C1 segment of cervical spinal cord (tissue), 14 donors: ENCODE data around the gene IZUMO1R.
"Not testable (repeated sequence)": the region's sequence is repeated elsewhere in the genome, so short reads cannot be mapped to it uniquely, and the experiment has no call there.

Experiments
- DNase-seq, 14 donors: peaks; one replicate each; lab custom pipeline; 2025; lab: John Stamatoyannopoulos, UW

The IZUMO1R gene

GRCh38 chr11:94325681-94326080 lies 21.3 kb downstream of the IZUMO1R start:
- no peak for DNase-seq

DNA sequence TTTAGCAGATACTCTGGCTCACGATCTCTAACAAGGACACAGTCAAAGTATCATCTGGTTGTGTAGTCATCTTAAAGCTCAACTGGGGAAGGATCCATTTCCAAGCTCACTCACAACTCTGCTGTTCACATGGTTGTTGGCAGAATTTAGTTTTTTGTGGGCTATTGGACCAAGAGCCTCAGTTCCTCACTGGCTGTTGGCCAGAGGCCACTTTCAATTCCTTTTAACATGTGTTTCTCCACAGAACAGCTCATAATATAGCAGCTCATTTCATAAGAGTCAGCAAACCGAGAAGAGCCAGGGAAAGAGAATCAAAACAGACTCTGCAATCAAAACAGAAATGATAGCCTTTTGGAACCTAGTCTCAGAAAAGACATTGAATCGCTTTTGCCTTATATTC lies 22.6 kb downstream of the IZUMO1R start:
- DNase-seq = no peak

- no peak for DNase-seq
Observed at GRCh38 chr11:94328587-94329080, 24.3 kb downstream of the IZUMO1R start.

DNA sequence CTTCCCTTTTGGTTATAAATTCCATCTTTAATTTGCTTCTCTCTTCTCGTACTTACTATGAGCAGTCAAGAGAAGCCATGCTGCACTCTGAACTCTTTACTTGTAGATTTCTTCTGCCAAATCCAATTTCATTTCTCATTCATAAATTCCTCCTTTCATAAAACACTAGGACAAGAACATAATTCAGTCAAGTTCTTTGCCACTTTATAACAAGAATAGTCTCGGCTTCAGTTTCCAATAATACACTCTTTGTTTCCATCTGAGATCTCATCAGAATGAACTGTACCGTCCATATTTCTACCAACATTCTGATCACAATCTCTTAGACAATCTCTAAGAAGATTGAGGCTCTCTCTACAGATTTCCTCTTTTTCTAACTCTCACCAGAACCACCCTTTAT lies 25.1 kb downstream of the IZUMO1R start:
- DNase-seq = no peak

DNA sequence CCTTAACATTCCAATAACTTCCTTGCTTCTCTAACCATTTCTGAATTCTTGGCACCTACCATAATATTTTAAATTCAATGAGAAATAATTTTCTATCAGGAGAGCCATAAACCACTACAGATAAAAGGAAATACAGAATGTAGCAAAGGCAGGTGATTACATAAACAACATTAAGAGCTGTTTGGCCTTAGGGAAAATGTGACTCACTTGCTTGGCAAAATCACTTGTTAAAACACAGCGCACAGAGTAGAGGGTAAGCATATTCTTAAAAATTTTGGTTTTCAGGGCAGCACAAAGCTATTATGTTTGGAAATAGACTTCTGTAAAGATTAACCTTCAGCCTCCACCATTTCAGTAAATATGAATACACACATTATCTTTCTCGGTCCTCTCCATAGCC lies 26.4 kb downstream of the IZUMO1R start:
- DNase-seq = no peak

DNA sequence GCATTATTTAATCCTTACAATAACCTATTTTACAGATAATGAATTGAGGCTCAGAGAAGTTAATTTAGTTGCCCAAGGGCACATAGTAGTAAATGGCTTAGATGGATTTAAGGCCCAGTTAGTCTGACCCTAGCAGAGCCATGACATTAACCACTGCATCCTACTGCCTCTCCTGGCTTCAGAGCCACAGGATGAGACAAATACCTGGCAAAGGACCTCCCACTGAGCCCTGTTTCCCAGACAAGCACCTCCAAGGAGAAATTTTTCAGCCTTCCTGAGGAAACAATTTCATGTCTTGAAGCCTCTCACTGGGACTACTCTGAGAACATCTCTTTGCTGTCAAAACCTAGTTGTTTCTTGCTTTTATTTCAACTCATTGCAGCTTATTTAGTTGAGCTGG lies 28.4 kb downstream of the IZUMO1R start:
- no peak for DNase-seq

DNA sequence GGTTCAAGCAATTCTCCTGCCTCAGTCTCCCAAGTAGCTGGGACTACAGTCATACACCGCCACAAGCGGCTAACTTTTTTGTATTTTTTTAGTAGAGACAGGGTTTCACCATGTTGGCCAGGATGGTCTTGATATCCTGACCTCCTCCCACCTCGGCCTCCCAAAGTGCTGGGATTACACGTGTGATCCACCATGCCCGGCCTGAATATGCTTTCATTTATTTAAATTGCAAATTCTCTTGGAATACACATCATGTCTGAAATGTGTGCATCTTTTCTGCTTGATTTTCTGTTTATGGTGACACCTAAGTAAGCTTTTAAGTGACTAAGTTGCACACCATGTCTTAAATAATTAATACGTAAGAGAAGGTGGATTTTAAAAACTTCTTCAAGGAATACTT lies 31.7 kb downstream of the IZUMO1R start:
- no peak for DNase-seq

DNA sequence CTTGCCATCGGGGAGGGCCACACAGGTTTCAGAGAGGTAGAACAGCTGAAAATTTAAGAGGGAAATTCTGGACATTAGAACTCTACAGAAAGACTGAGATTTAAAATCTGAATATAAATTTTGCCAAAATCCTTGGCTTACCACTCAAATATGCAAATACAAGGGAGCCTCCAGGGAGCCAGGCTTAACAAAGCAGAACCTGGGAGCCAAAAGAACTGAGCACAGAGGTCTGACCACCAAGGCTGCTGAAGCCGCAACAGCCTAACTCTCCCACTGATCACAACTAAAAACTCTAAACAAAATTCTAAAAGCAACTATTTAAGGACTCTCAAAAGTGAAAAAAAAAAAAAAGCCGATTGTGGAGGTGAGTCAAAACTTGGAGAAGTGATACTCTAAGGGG lies 34.3 kb downstream of the IZUMO1R start:
- no peak for DNase-seq

DNA sequence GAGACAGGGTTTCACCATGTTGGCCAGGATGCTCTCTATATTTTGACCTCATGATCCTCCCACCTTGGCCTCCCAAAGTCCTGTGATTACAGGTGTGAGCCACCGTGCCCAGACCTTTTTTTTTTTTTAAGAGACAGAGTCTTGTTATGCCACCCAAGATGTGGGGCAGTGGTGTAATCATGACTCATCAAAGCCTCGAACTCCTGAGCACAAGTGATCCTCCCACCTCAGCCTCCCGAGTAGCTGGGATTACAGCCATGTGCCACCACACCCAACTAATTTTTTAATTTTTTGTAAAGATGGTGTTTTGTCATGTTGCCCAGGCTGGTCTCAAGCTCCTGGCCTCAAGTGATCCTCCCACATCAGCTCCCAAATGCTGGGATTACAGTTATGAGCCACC lies 37.9 kb downstream of the IZUMO1R start:
- DNase-seq = no peak

DNA sequence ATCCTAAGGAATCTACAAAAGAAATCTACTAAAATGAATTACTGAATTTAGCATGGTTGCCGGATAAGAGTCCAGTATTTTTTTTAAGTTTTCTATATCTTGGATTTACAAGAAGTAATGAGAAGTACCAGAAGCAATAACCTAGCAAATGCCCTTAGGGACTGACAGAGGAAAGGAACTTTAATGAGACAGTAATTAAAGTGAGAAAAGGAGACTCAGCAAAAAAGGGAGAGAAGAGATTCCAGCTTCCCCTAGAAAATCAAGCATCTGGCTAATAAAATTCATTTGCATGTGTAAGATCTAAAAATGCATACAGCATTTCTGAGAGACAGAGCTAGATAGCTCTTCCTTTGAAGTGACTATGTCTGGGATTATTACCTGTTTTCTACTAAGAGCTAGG lies 39.1 kb downstream of the IZUMO1R start:
- DNase-seq = no peak

GRCh38 chr11:94346311-94346710 lies 41.9 kb downstream of the IZUMO1R start:
- not testable (repeated sequence) for DNase-seq

DNA sequence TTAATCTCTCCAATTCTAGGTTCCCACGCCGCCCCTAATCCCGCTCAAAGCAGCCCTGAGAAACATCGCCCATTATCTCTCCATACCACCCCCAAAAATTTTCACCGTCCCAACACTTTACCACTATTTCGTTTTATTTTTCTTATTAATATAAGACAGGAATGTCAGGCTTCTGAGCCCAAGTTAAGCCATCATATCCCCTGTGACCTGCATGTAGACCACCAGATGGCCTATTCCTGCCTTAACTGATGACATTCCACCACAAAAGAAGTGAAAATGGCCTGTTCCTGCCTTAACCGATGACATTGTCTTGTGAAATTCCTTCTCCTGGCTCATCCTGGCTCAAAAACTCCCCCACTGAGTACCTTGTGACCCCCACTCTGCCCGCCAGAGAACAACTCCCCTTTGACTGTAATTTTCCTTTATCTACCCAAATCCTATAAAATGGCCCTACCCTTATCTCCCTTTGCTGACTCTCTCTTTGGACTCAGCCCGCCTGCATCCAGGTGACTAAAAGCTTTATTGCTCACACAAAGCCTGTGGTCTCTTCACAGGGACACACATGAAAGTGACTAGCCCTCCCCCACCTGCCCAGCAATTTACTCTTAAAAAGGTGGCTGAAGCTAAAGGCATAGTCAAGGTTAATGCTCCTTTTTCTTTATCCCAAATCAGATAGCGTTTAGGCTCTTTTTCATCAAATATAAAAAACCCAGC lies 46.6 kb downstream of the IZUMO1R start:
- not testable (repeated sequence) for DNase-seq
